Osteocyte (in vitro differentiated cells): ENCODE measurements around the gene SEMA3A. TPM values are rescaled to one million over a fixed set of nuclear protein-coding genes. Genes with fewer than 3 reads are reported as not detected.
A peak's percentile ranks its signal among the peaks of the same experiment; 100 is the strongest.

Experiments
- DNase-seq: peaks from one replicate; pipeline ENCODE4 v3.0.0; 2021; ENCODE audit warnings: mixed read lengths; ENCODE audit not compliant: unreplicated experiment; ENCODE audit errors: extremely low spot score
- H3K27ac Mint-ChIP-seq: one replicate; pipeline ENCODE4 v1.8.0; 2021; ENCODE audit warnings: mild to moderate bottlenecking, mixed read lengths; ENCODE audit not compliant: unreplicated experiment
- H3K27me3 Mint-ChIP-seq: one replicate; pipeline ENCODE4 v1.8.0; 2021; ENCODE audit warnings: mixed read lengths; ENCODE audit not compliant: unreplicated experiment
- H3K36me3 Mint-ChIP-seq: one replicate; pipeline ENCODE4 v1.8.0; 2021; ENCODE audit warnings: mixed read lengths; ENCODE audit not compliant: unreplicated experiment
- H3K4me1 Mint-ChIP-seq: one replicate; pipeline ENCODE4 v1.8.0; 2021; ENCODE audit warnings: mixed read lengths; ENCODE audit not compliant: unreplicated experiment
- H3K4me3 Mint-ChIP-seq: one replicate; pipeline ENCODE4 v1.8.0; 2021; ENCODE audit warnings: mild to moderate bottlenecking, moderate library complexity, mixed read lengths; ENCODE audit not compliant: unreplicated experiment
- H3K9me3 Mint-ChIP-seq: one replicate; pipeline ENCODE4 v1.8.0; 2021; ENCODE audit warnings: mixed read lengths; ENCODE audit not compliant: unreplicated experiment
- CTCF ChIP-seq: fragments of 200-600 bp; sonication (generic); IDR thresholded peaks from 2 replicates; pipeline ENCODE4 v1.5.0; 2021; ENCODE audit warnings: antibody characterized with exemption, mild to moderate bottlenecking, moderate library complexity
- total RNA-seq: library from RNA; stranded (reverse); gene quantifications from 2 replicates; pipeline ENCODE4 v1.2.1, GENCODE V29; 2021

SEMA3A gene
- total RNA-seq, 1 donor from 2014 or later, result 2.4 TPM

- H3K9me3 Mint-ChIP-seq, result no peaks in the 10 kb centered on the region
- DNase-seq, result no peak
Observed at GRCh38 chr7:83985821-83986220, 208.8 kb downstream of the SEMA3A start.

GRCh38 chr7:83984591-83984990 is 210.0 kb downstream of the SEMA3A start:
- TF ChIP-seq CTCF, result no peak
- no peak for DNase-seq
- Mint-ChIP-seq H3K36me3 (no peaks in the 10 kb centered on the region), H3K4me1 (peaks cover 12% of the 10 kb centered on the region), H3K4me3 (no peak overlapping the region), H3K27me3 (no peaks in the 10 kb centered on the region), H3K27ac (no peak overlapping the region), H3K9me3 (no peaks in the 10 kb centered on the region)

More at GRCh38 chr7:83985821-83986220, 208.8 kb downstream of the SEMA3A start:
- no peak overlapping the region for H3K27ac Mint-ChIP-seq
- H3K4me3 Mint-ChIP-seq, result no peak overlapping the region
- no peaks in the 10 kb centered on the region for H3K27me3 Mint-ChIP-seq
- H3K4me1 Mint-ChIP-seq, result peaks cover 12% of the 10 kb centered on the region
- no peaks in the 10 kb centered on the region for H3K36me3 Mint-ChIP-seq
- TF ChIP-seq CTCF, result no peak

- no peak for DNase-seq
- no peaks in the 10 kb centered on the region for H3K9me3 Mint-ChIP-seq
Observed at GRCh38 chr7:83984076-83984475, 210.5 kb downstream of the SEMA3A start.

GRCh38 chr7:83983606-83984005 is 211.0 kb downstream of the SEMA3A start:
- TF ChIP-seq CTCF, result no peak
- no peaks in the 10 kb centered on the region for H3K27me3 Mint-ChIP-seq
- no peaks in the 10 kb centered on the region for H3K9me3 Mint-ChIP-seq
- H3K4me3 Mint-ChIP-seq, result no peak overlapping the region
- H3K4me1 Mint-ChIP-seq, result peaks cover 12% of the 10 kb centered on the region
- no peaks in the 10 kb centered on the region for H3K36me3 Mint-ChIP-seq
- DNase-seq, result no peak
- H3K27ac Mint-ChIP-seq, result no peak overlapping the region

More at GRCh38 chr7:83984076-83984475, 210.5 kb downstream of the SEMA3A start:
- Mint-ChIP-seq H3K4me3 (no peak overlapping the region), H3K36me3 (no peaks in the 10 kb centered on the region), H3K4me1 (peaks cover 12% of the 10 kb centered on the region), H3K27me3 (no peaks in the 10 kb centered on the region), H3K27ac (no peak overlapping the region)
- no peak for TF ChIP-seq CTCF

- Mint-ChIP-seq H3K36me3 (no peaks in the 10 kb centered on the region), H3K27ac (no peak overlapping the region), H3K4me1 (peaks cover 8% of the 10 kb centered on the region), H3K4me3 (no peak overlapping the region), H3K9me3 (no peaks in the 10 kb centered on the region), H3K27me3 (no peaks in the 10 kb centered on the region)
- DNase-seq, result no peak
- peak; percentile 73 for TF ChIP-seq CTCF
Observed at GRCh38 chr7:83976302-83976701, 218.3 kb downstream of the SEMA3A start.
